Liver (tissue), 9 donors: Measurements from ENCODE around the gene ACP6. TPM values are rescaled to one million over a fixed set of nuclear protein-coding genes. Genes with fewer than 3 reads are reported as not detected.

ENCODE experiments used
- DNase-seq: peaks from one replicate; pipeline ENCODE4 v3.0.0-alpha.2; 2017; ENCODE audit warnings: low spot score
- H3K27ac ChIP-seq, 2 donors: one replicate each; pipeline ENCODE4 v1.7.0; 2013; ENCODE audit warnings: inconsistent platforms in 2 of 2, low read length in 2 of 2, control low read depth in 1 of 2, low read depth in 1 of 2, mild to moderate bottlenecking in 1 of 2
- H3K27me3 ChIP-seq, 4 donors: one replicate each; pipeline versions ENCODE4 v1.6.1 to v1.7.0; 2013; ENCODE audit warnings: low read length in 3 of 4, inconsistent platforms in 1 of 4, mild to moderate bottlenecking in 1 of 4, moderate library complexity in 1 of 4; ENCODE audit not compliant: control insufficient read depth in 4 of 4, insufficient read depth in 4 of 4
- H3K36me3 ChIP-seq, 4 donors: one replicate each; pipeline versions ENCODE4 v1.6.1 to v1.7.0; 2013; ENCODE audit warnings: low read length in 3 of 4, mild to moderate bottlenecking in 3 of 4, low read depth in 1 of 4, moderate library complexity in 1 of 4; ENCODE audit not compliant: control insufficient read depth in 4 of 4, insufficient read depth in 3 of 4
- H3K4me1 ChIP-seq, 4 donors: one replicate each; pipeline versions ENCODE4 v1.6.1 to v1.7.0; 2013; ENCODE audit warnings: low read length in 3 of 4, mild to moderate bottlenecking in 3 of 4, moderate library complexity in 1 of 4; ENCODE audit not compliant: control insufficient read depth in 4 of 4, insufficient read depth in 4 of 4
- H3K4me3 ChIP-seq, 3 donors: one replicate each; pipeline versions ENCODE4 v1.6.1 to v1.7.0; 2013; ENCODE audit warnings: low read length in 3 of 3, control low read depth in 1 of 3, low read depth in 1 of 3, mild to moderate bottlenecking in 1 of 3
- H3K9ac ChIP-seq, 2 donors: one replicate each; pipeline ENCODE4 v1.7.0; 2013; ENCODE audit warnings: low read length in 2 of 2, mild to moderate bottlenecking in 2 of 2, moderate library complexity in 2 of 2, control low read depth in 1 of 2, low read depth in 1 of 2
- H3K9me3 ChIP-seq, 4 donors: one replicate each; pipeline versions ENCODE4 v1.6.1 to v1.7.0; 2013; ENCODE audit warnings: low read length in 3 of 4; ENCODE audit not compliant: control insufficient read depth in 4 of 4
- ATF3 ChIP-seq: IDR thresholded peaks from 2 replicates; pipeline ENCODE4 v1.6.1; 2016; ENCODE audit warnings: antibody characterized with exemption
- CTCF ChIP-seq: fragments of 150-350 bp; IDR thresholded peaks from 2 replicates; pipeline ENCODE4 v1.5.1; 2017; ENCODE audit warnings: improper control_type of control experiment, low read depth, low read length; ENCODE audit not compliant: missing input control
- EGR1 ChIP-seq, 2 donors: IDR thresholded peaks; 2 replicates each; pipeline ENCODE4 v1.6.1; 2016 to 2018; ENCODE audit warnings: antibody characterized with exemption in 2 of 2, low read depth in 2 of 2
- FOXA1 ChIP-seq: IDR thresholded peaks from 2 replicates; pipeline ENCODE4 v1.6.1; 2016; ENCODE audit warnings: antibody characterized with exemption
- FOXA2 ChIP-seq: IDR thresholded peaks from 2 replicates; pipeline ENCODE4 v1.6.1; 2016; ENCODE audit warnings: antibody characterized with exemption
- GABPA ChIP-seq, 2 donors: IDR thresholded peaks in 1 of 2; conservative IDR thresholded peaks in 1 of 2; 2 replicates each; pipeline ENCODE4 v1.6.1; 2016; ENCODE audit warnings: antibody characterized with exemption in 2 of 2, mild to moderate bottlenecking in 1 of 2, moderate library complexity in 1 of 2
- HNF4A ChIP-seq, 2 donors: conservative IDR thresholded peaks; 2 replicates each; pipeline ENCODE4 v1.6.1; 2016; ENCODE audit warnings: antibody characterized with exemption in 2 of 2, mild to moderate bottlenecking in 2 of 2
- HNF4G ChIP-seq: IDR thresholded peaks from 2 replicates; pipeline ENCODE4 v1.6.1; 2016; ENCODE audit warnings: antibody characterized with exemption
- JUND ChIP-seq, 2 donors: IDR thresholded peaks; 2 replicates each; pipeline ENCODE4 v1.6.1; 2016; ENCODE audit warnings: antibody characterized with exemption in 2 of 2
- MAX ChIP-seq: IDR thresholded peaks from 2 replicates; pipeline ENCODE4 v1.6.1; 2016; ENCODE audit warnings: antibody characterized with exemption
- NR2F2 ChIP-seq: IDR thresholded peaks from 2 replicates; pipeline ENCODE4 v1.6.1; 2016; ENCODE audit warnings: antibody characterized with exemption
- RAD21 ChIP-seq, 2 donors: IDR thresholded peaks; 2 replicates each; pipeline ENCODE4 v1.6.1; 2016; ENCODE audit warnings: antibody characterized with exemption in 2 of 2, mild to moderate bottlenecking in 2 of 2
- REST ChIP-seq: IDR thresholded peaks from 2 replicates; pipeline ENCODE4 v1.6.1; 2016; ENCODE audit warnings: antibody characterized with exemption, mild to moderate bottlenecking
- RXRA ChIP-seq, 2 donors: IDR thresholded peaks; 2 replicates each; pipeline ENCODE4 v1.6.1; 2017 to 2018; ENCODE audit warnings: antibody characterized with exemption in 2 of 2, mild to moderate bottlenecking in 1 of 2
- SP1 ChIP-seq: IDR thresholded peaks from 2 replicates; pipeline ENCODE4 v1.6.1; 2018; ENCODE audit warnings: antibody characterized with exemption, mild to moderate bottlenecking
- TAF1 ChIP-seq: conservative IDR thresholded peaks from 2 replicates; pipeline ENCODE4 v1.6.1; 2016; ENCODE audit warnings: antibody characterized with exemption, mild to moderate bottlenecking
- YY1 ChIP-seq: IDR thresholded peaks from 2 replicates; pipeline ENCODE4 v1.6.1; 2016; ENCODE audit warnings: antibody characterized with exemption, mild to moderate bottlenecking
- ZBTB33 ChIP-seq: IDR thresholded peaks from 2 replicates; pipeline ENCODE4 v1.6.1; 2016; ENCODE audit warnings: antibody characterized with exemption
- WGBS: extraction: QIAGEN DNeasy Blood & Tissue Kit; methylation state at CpG from one replicate; pipeline ENCODE4 v1.1.7; 2013; 5-methylcytosine and 5-hydroxymethylcytosine counted together
- polyA plus RNA-seq, 2 donors: library from polyadenylated mRNA; stranded (reverse) in 1 of 2; unstranded in 1 of 2; fragments of 200-250 nt in 1 of 2; fragments of >200 nt in 1 of 2; fragmentation: Nextera tagmentation in 1 of 2; extraction: Ambion mirVana in 1 of 2; gene quantifications; one replicate each; pipeline versions ENCODE4 v1.2.1 to v1.2.3, GENCODE V29; 2013 to 2015
- total RNA-seq, 2 donors: library from RNA; depleted of rRNA; stranded (reverse); fragments of >200 nt; gene quantifications; one replicate each; pipeline ENCODE4 v1.2.3, GENCODE V29; 2014
- donor health status: healthy.
- donor health status: healthy.
- donor health status: healthy.
- donor health status: healthy.
- donor health status: healthy.

ACP6 gene
- total and polyA plus RNA-seq, 4 donors, result 4.7 to 18.1 (median 7.9) TPM

GRCh38 chr1:147652306-147652705, 18.0 kb downstream of the ACP6 start:
- H3K9me3 ChIP-seq, result no peaks in the 10 kb centered on the region
- H3K4me1 ChIP-seq, result no peaks in the 10 kb centered on the region
- H3K9ac ChIP-seq, result no peak overlapping the region
- no peak for TF ChIP-seq RXRA (IDR thresholded peaks at IDR 0.05)
- no peak for TF ChIP-seq YY1
- TF ChIP-seq HNF4A (conservative IDR thresholded peaks at IDR 0.05), result no peak
- TF ChIP-seq RAD21 (IDR thresholded peaks at IDR 0.05), result no peak
- no peak for TF ChIP-seq ZBTB33
- TF ChIP-seq HNF4G, result no peak
- TF ChIP-seq JUND (IDR thresholded peaks at IDR 0.05), result no peak
- no peak for TF ChIP-seq TAF1
- no peak for TF ChIP-seq FOXA1
- no peak for TF ChIP-seq ATF3
- TF ChIP-seq REST, result no peak
- no peak for TF ChIP-seq GABPA (IDR thresholded peaks at IDR 0.05 in 1 of 2, conservative IDR thresholded peaks at IDR 0.05 in 1 of 2)
- TF ChIP-seq EGR1 (IDR thresholded peaks at IDR 0.05; ENCODE audit: low read depth in 2 of 2), result no peak
- no peak for TF ChIP-seq MAX
- no peak for TF ChIP-seq FOXA2
- TF ChIP-seq CTCF, result no peak
- no peak for TF ChIP-seq NR2F2
- TF ChIP-seq SP1, result no peak
- 92% methylated on average over 3 of the region's 3 CpGs for WGBS
- no peaks in the 10 kb centered on the region for H3K27me3 ChIP-seq
- no peak overlapping the region for H3K4me3 ChIP-seq
- H3K36me3 ChIP-seq, result peaks cover 4 to 45% (median 34%) of the 10 kb centered on the region in 4 donors
- DNase-seq, result no peak
- H3K27ac ChIP-seq, result no peak overlapping the region
